Erythroblast (primary cell): ENCODE measurements around the gene TUFT1.

Experiments
- GATA1 ChIP-seq: IDR thresholded peaks from 2 replicates; pipeline ENCODE4 v1.6.1; 2011; ENCODE audit warnings: low read depth, mild to moderate bottlenecking, control low read depth, low read length, moderate library complexity
- POLR2A ChIP-seq: IDR thresholded peaks from 2 replicates; pipeline ENCODE4 v1.6.1; 2011; ENCODE audit warnings: mild to moderate bottlenecking, low read length

GRCh38 chr1:151524736-151525135 lies 15.4 kb upstream of the TUFT1 start:
- TF ChIP-seq POLR2A = no peak
- TF ChIP-seq GATA1 = no peak
